ENCODE data around the gene FAM217B.

FAM217B gene

GRCh38 chr20:59938221-59938620 lies 2.0 kb upstream of the FAM217B start:
- no peak for TF ChIP-seq CTCF (IDR thresholded peaks at IDR 0.05; ENCODE audit: borderline replicate concordance, insufficient read depth, low read depth, low read length)
- H3K4me3 ChIP-seq (ENCODE audit: low read depth, low read length) = no peak overlapping the region

- no peak for TF ChIP-seq CTCF (IDR thresholded peaks at IDR 0.05; ENCODE audit: borderline replicate concordance, insufficient read depth, low read depth, low read length)
- no peak overlapping the region for H3K4me3 ChIP-seq (ENCODE audit: low read depth, low read length)
These were observed 1.5 kb upstream of the FAM217B start for GRCh38 chr20:59938696-59939051.

- H3K4me3 ChIP-seq (ENCODE audit: low read depth, low read length) = peak overlapping the region; percentile 72
- TF ChIP-seq CTCF (IDR thresholded peaks at IDR 0.05; ENCODE audit: borderline replicate concordance, insufficient read depth, low read depth, low read length) = no peak
These were observed 924 bp upstream of the FAM217B start for GRCh38 chr20:59939052-59939878.

DNA sequence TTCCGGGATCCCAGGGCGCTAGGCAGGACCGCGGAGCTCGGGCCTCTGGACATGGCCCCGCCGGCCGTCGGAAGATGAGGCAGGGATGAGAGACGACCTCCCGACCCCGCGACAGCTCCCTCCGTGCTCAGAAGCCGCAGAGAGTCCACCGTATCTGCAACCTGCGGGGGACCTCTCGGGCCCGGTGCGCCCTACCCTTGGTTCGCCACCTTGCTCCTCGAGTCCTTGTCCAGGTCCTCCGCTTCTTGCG lies 385 bp upstream of the FAM217B start:
- H3K4me3 ChIP-seq (ENCODE audit: low read depth, low read length) = peak overlapping the region; percentile 72
- TF ChIP-seq CTCF (IDR thresholded peaks at IDR 0.05; ENCODE audit: borderline replicate concordance, insufficient read depth, low read depth, low read length) = no peak

DNA sequence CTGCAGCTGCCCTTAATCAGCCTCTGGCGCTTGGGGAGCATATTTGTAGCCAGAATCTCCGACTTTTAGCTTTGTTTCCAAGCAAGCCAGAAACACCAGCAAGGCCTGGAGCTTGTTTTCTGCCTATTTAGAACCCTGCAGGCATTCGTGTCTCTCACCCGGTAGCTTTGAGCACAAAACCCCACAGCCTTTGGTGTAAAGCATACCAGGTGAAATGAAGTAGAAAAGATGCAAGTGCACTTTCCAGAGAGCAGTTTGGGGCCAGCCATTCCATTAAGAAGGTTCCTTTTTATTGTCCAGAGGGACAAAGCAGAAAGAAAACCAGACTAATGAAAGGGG lies 736 bp downstream of the FAM217B start:
- H3K4me3 ChIP-seq (ENCODE audit: low read depth, low read length) = peak overlapping the region; percentile 72
- no peak for TF ChIP-seq CTCF (IDR thresholded peaks at IDR 0.05; ENCODE audit: borderline replicate concordance, insufficient read depth, low read depth, low read length)

DNA sequence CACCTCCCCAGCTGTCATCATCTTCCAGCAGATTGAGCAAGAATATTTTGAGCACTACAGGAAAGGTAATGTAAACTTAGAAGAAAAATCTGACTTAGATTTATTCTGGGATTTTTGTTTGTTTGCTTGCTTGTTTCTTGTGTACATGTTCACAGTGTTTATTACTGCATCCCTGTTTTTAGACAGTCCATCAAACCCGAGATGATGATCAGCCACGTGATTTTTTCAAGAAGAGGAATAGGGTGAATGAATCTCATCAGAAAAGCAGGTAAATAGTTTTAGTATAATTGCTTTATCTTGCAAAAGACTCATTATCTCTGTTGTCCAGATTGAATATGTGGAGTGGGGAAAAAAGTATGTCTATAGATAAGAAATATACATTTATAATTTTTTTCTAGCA lies 2.1 kb downstream of the FAM217B start:
- no peak for TF ChIP-seq CTCF (IDR thresholded peaks at IDR 0.05; ENCODE audit: borderline replicate concordance, insufficient read depth, low read depth, low read length)
- no peak overlapping the region for H3K4me3 ChIP-seq (ENCODE audit: low read depth, low read length)

DNA sequence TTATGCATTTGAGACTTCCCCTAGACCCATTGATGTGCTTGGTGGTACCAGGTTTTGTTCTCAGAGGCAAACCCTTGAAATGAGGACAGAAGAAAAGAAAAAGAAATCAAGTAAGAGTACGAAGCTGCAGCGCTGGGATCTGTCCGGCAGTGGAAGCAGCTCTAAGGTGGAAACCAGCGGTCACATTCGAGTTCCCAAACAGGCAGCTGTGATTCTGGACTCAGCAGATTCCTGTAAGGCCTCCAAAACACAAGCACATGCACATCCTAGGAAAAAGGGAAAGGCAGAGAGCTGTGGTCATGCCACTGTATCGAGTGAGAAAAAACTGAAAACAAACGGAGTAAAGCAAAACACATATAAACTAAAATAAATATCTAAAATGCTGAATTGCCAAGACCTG lies 4.5 kb downstream of the FAM217B start:
- no peak for TF ChIP-seq CTCF (IDR thresholded peaks at IDR 0.05; ENCODE audit: borderline replicate concordance, insufficient read depth, low read depth, low read length)
- H3K4me3 ChIP-seq (ENCODE audit: low read depth, low read length) = no peak overlapping the region

All from GM12875 (cell line).